Transverse colon (tissue), 3 donors: ENCODE data around the gene KIAA1958.

Source experiments
- EP300 ChIP-seq: sonication (generic); formaldehyde crosslinking; IDR thresholded peaks from one replicate; pipeline ENCODE4 v1.6.1; 2017; ENCODE audit warnings: antibody characterized with exemption, low read depth
- POLR2A ChIP-seq: fragments of 450-650 bp; IDR thresholded peaks from one replicate; pipeline ENCODE4 v1.6.1; 2016; ENCODE audit warnings: antibody characterized with exemption, mild to moderate bottlenecking, moderate library complexity
- TF ChIP-seq, protein P1 (sequence below), 5 experiments: fragments of 200-600 bp in 3 of 5; fragments of 450-650 bp in 2 of 5; sonication (generic) in 3 of 5; IDR thresholded peaks; 1 replicate in 2 of 5; 2 replicates in 3 of 5; pipeline ENCODE4 v1.5.1; 2016 to 2017; ENCODE audit warnings: antibody characterized with exemption in 5 of 5, inconsistent platforms in 3 of 5, mild to moderate bottlenecking in 2 of 5, moderate library complexity in 1 of 5

DNA sequence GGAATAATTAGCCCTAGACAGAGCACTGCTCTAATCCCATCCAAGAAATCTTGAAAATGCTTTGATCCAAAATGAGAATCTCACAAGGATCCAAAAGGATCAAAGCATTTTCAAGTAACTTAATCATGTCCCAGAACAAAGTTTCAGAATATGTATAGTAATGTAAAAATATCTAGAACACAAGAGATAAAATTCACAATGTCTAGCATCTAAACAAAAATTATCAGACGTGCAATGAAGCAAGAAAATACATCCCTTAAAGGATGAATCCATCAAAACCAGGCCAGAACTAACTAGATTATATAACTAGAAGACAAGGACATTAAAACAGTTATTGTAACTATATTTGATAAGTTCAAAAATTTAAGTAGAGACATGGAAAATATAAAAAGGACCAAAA lies 162.0 kb downstream of the KIAA1958 start:
- TF ChIP-seq, protein P1, sequence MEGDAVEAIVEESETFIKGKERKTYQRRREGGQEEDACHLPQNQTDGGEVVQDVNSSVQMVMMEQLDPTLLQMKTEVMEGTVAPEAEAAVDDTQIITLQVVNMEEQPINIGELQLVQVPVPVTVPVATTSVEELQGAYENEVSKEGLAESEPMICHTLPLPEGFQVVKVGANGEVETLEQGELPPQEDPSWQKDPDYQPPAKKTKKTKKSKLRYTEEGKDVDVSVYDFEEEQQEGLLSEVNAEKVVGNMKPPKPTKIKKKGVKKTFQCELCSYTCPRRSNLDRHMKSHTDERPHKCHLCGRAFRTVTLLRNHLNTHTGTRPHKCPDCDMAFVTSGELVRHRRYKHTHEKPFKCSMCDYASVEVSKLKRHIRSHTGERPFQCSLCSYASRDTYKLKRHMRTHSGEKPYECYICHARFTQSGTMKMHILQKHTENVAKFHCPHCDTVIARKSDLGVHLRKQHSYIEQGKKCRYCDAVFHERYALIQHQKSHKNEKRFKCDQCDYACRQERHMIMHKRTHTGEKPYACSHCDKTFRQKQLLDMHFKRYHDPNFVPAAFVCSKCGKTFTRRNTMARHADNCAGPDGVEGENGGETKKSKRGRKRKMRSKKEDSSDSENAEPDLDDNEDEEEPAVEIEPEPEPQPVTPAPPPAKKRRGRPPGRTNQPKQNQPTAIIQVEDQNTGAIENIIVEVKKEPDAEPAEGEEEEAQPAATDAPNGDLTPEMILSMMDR (IDR thresholded peaks at IDR 0.05): no peak
- TF ChIP-seq EP300 (no peak), POLR2A (no peak)
